Ascending aorta (tissue), 2 donors: ENCODE data around the gene PFDN6. TPM values are rescaled to one million over a fixed set of nuclear protein-coding genes. Genes with fewer than 3 reads are reported as not detected.

Experiments used
- DNase-seq, 2 donors: peaks; one replicate each; pipeline ENCODE4 v3.0.0-alpha.2; 2019; ENCODE audit warnings: low spot score in 2 of 2
- H3K27ac ChIP-seq, 2 donors: fragments of 200-600 bp; sonication (generic); one replicate each; pipeline ENCODE4 v1.5.1; 2016 to 2017; ENCODE audit warnings: mild to moderate bottlenecking in 1 of 2
- H3K27me3 ChIP-seq: fragments of 200-600 bp; sonication (generic); one replicate; pipeline ENCODE4 v1.5.1; 2017
- H3K36me3 ChIP-seq, 2 donors: fragments of 200-600 bp; sonication (generic); one replicate each; pipeline ENCODE4 v1.5.1; 2016
- H3K4me1 ChIP-seq, 2 donors: fragments of 200-600 bp; sonication (generic); one replicate each; pipeline ENCODE4 v1.5.1; 2016 to 2017; ENCODE audit warnings: mild to moderate bottlenecking in 1 of 2
- H3K4me3 ChIP-seq, 2 donors: fragments of 200-600 bp; sonication (generic); one replicate each; pipeline ENCODE4 v1.5.1; 2016 to 2017; ENCODE audit warnings: mild to moderate bottlenecking in 1 of 2
- H3K9me3 ChIP-seq, 2 donors: fragments of 200-600 bp; sonication (generic); one replicate each; pipeline ENCODE4 v1.5.1; 2016
- CTCF ChIP-seq, 3 experiments: fragments of 200-600 bp in 2 of 3; fragments of 450-650 bp in 1 of 3; sonication (generic) in 2 of 3; IDR thresholded peaks; one replicate each; pipeline ENCODE4 v1.5.1; 2016 to 2019; ENCODE audit warnings: antibody characterized with exemption in 3 of 3, mild to moderate bottlenecking in 1 of 3, moderate library complexity in 1 of 3
- intact Hi-C: fragments of 100-400 bp; cut with DNase I; formaldehyde crosslinking; loops from one replicate; pipeline ENCODE4 v1.15.1; 2023
- total RNA-seq: library from RNA; depleted of rRNA; stranded (reverse); fragments of >200 nt; gene quantifications from one replicate; pipeline ENCODE4 v1.1.0, GENCODE V29; 2016

PFDN6 gene
- total RNA-seq, 1 donor from 2014 or later, result 11.3 TPM

- H3K4me3 ChIP-seq, result peak overlapping the region; percentile 79 to 80
- H3K36me3 ChIP-seq, result peaks cover 35 to 64% of the 10 kb centered on the region in 2 donors
- H3K4me1 ChIP-seq, result peaks cover 3 to 20% of the 10 kb centered on the region in 2 donors
- TF ChIP-seq CTCF (IDR thresholded peaks at IDR 0.05), result no peak
- no peaks in the 10 kb centered on the region for H3K27me3 ChIP-seq
- peak overlapping the region; percentile 56 to 76 for H3K27ac ChIP-seq
- intact Hi-C loops, result loop anchor here (1.0 kb wide), 4 partner anchors 9 to 101 kb away; partner anchors contain the start of genes KIFC1, RING1 and VPS52
- DNase-seq, result no peak
- no peaks in the 10 kb centered on the region for H3K9me3 ChIP-seq
Observed at GRCh38 chr6:33289784-33290315, 449 bp downstream of the PFDN6 start.

GRCh38 chr6:33290459-33290858, 1.1 kb downstream of the PFDN6 start:
- H3K4me3 ChIP-seq, result peak overlapping the region; percentile 79 to 80
- H3K9me3 ChIP-seq, result no peaks in the 10 kb centered on the region
- no peak overlapping the region for H3K27ac ChIP-seq
- intact Hi-C loops, result no loop called here
- H3K36me3 ChIP-seq, result peaks cover 42 to 64% of the 10 kb centered on the region in 2 donors
- H3K4me1 ChIP-seq, result peaks cover 3 to 20% of the 10 kb centered on the region in 2 donors
- H3K27me3 ChIP-seq, result no peaks in the 10 kb centered on the region
- no peak for DNase-seq
- no peak for TF ChIP-seq CTCF (IDR thresholded peaks at IDR 0.05)

- Histone ChIP-seq H3K36me3 (peaks cover 38 to 57% of the 10 kb centered on the region in 2 donors), H3K27me3 (no peaks in the 10 kb centered on the region), H3K9me3 (no peaks in the 10 kb centered on the region), H3K27ac (no peak overlapping the region), H3K4me3 (no peak overlapping the region), H3K4me1 (peaks cover 10 to 22% of the 10 kb centered on the region in 2 donors)
- intact Hi-C loops, result no loop called here
- DNase-seq, result no peak
- no peak for TF ChIP-seq CTCF (IDR thresholded peaks at IDR 0.05)
Observed at GRCh38 chr6:33292996-33293682, 3.7 kb downstream of the PFDN6 start.

- Histone ChIP-seq H3K9me3 (no peaks in the 10 kb centered on the region), H3K4me1 (peaks cover 10 to 18% of the 10 kb centered on the region in 2 donors), H3K27ac (no peak overlapping the region), H3K36me3 (peaks cover 38 to 57% of the 10 kb centered on the region in 2 donors), H3K27me3 (no peaks in the 10 kb centered on the region), H3K4me3 (no peak overlapping the region)
- intact Hi-C loops, result no loop called here
- DNase-seq, result no peak
- no peak for TF ChIP-seq CTCF (IDR thresholded peaks at IDR 0.05)
Observed at GRCh38 chr6:33294086-33294823, 4.9 kb downstream of the PFDN6 start.

GRCh38 chr6:33295621-33296369, 6.4 kb downstream of the PFDN6 start:
- H3K9me3 ChIP-seq, result no peaks in the 10 kb centered on the region
- no peak for TF ChIP-seq CTCF (IDR thresholded peaks at IDR 0.05)
- DNase-seq, result no peak
- H3K27me3 ChIP-seq, result no peaks in the 10 kb centered on the region
- intact Hi-C loops, result loop anchor here (5.0 kb wide), 1 partner anchor 132 kb away; no protein-coding TSS in a partner anchor
- peaks cover 7 to 18% of the 10 kb centered on the region in 2 donors for H3K4me1 ChIP-seq
- peaks cover 38 to 57% of the 10 kb centered on the region in 2 donors for H3K36me3 ChIP-seq
- no peak overlapping the region for H3K27ac ChIP-seq
- H3K4me3 ChIP-seq, result no peak overlapping the region
